ENCODE measurements around the gene DCX. TPM values are rescaled to one million over a fixed set of nuclear protein-coding genes. Genes with fewer than 3 reads are reported as not detected.

The DCX gene
- total RNA-seq, 4 donors from 2014 or later, result not detected

GRCh38 chrX:111395149-111395548 lies 16.8 kb downstream of the DCX start:
- no peak for TF ChIP-seq CTCF (IDR thresholded peaks at IDR 0.05; ENCODE audit: low read depth)

GRCh38 chrX:111394569-111394968 lies 17.4 kb downstream of the DCX start:
- TF ChIP-seq CTCF (IDR thresholded peaks at IDR 0.05; ENCODE audit: low read depth), result no peak

- no peak for TF ChIP-seq CTCF (IDR thresholded peaks at IDR 0.05; ENCODE audit: low read depth)
Measured at GRCh38 chrX:111387470-111388070, 24.4 kb downstream of the DCX start.

GRCh38 chrX:111386615-111387233 lies 25.3 kb downstream of the DCX start:
- TF ChIP-seq CTCF (IDR thresholded peaks at IDR 0.05; ENCODE audit: low read depth), result no peak

DNA sequence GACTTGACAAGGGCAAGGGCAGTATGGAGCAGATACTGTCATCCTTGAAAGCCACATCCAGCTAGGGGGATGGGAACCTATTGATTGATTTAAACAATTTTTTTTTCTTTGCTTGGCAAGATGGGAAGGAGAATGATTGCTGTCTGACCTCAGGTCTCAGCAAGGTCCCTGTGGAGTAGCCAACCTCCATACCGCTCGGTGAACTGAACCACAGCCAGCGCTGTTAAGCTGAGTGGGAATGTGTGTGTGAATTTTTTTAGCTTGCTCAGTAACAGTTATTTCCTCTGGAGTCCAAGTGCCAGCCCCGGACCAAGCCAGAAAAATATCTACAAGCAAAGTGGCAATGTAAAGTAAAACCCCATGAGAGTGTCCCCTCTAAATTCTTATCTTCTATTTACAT lies 25.9 kb downstream of the DCX start:
- TF ChIP-seq CTCF (IDR thresholded peaks at IDR 0.05; ENCODE audit: low read depth), result no peak

DNA sequence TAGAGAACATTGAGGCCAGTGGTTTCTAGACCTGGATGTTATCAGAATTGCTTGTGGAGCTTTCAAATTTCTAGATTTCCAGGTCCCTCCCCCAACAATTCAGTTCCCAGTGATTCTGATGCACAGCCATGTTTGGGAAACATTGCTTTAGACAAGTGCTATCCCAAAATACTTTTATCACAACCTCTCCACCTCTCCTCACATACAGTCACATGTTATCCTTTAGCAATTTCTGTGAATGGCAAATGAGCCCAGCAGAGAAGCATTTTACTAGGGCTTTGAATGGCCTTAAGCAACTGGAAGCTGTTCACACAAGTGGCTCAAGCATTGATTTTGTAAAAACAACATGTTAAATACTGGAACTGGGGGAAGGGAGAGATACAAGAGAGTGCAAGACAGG lies 29.7 kb downstream of the DCX start:
- no peak for TF ChIP-seq CTCF (IDR thresholded peaks at IDR 0.05; ENCODE audit: low read depth)

- TF ChIP-seq CTCF (IDR thresholded peaks at IDR 0.05; ENCODE audit: low read depth), result no peak
Measured at GRCh38 chrX:111376897-111377578, 35.0 kb downstream of the DCX start.

Data from subcutaneous adipose tissue (tissue), 4 donors.